SK-N-MC (cell line): Measurements from ENCODE around the gene TMEM50B.
"Not testable (repeated sequence)": the region's sequence is repeated elsewhere in the genome, so short reads cannot be mapped to it uniquely, and the experiment has no call there.

ENCODE experiments used
- EZH2 ChIP-seq: fragments of 200-600 bp; sonication (generic); IDR thresholded peaks from one replicate; pipeline ENCODE4 v1.6.1; 2017; ENCODE audit warnings: antibody characterized with exemption
- FOXP2 ChIP-seq: optimal IDR thresholded peaks from 2 replicates; pipeline ENCODE3; 2011; ENCODE audit warnings: mild to moderate bottlenecking, moderate library complexity; ENCODE audit not compliant: insufficient read depth; ENCODE audit errors: extremely low read length, control extremely low read depth
- POLR2AphosphoS5 ChIP-seq: IDR thresholded peaks from 2 replicates; pipeline ENCODE4 v1.6.1; 2012; ENCODE audit warnings: mild to moderate bottlenecking, low read depth, low read length, borderline replicate concordance

- not testable (repeated sequence) for TF ChIP-seq POLR2AphosphoS5, EZH2, FOXP2
Measured at GRCh38 chr21:33412439-33412831, 67.3 kb downstream of the TMEM50B start.
